Bronchial epithelial cell (primary cell): Measurements from ENCODE around the gene RECK. TPM values are rescaled to one million over a fixed set of nuclear protein-coding genes. Genes with fewer than 3 reads are reported as not detected.

ENCODE experiments used
- DNase-seq: peaks from one replicate; pipeline ENCODE4 v3.0.0-alpha.2; 2010; ENCODE audit warnings: low read depth
- FAIRE-seq: peaks from 2 replicates; lab custom pipeline; 2011; peaks lifted over from hg19 to GRCh38; lab: Jason Lieb, UNC
- H3K27me3 ChIP-seq: 2 replicates; pipeline ENCODE4 v1.5.1; 2011; ENCODE audit warnings: low read length; ENCODE audit not compliant: control insufficient read depth, insufficient read depth
- H3K36me3 ChIP-seq: 2 replicates; pipeline ENCODE4 v1.5.1; 2011; ENCODE audit warnings: low read length; ENCODE audit not compliant: control insufficient read depth, insufficient read depth
- H3K4me3 ChIP-seq: 2 replicates; pipeline ENCODE4 v1.5.1; 2011; ENCODE audit warnings: mild to moderate bottlenecking, low read depth, low read length, control low read depth
- total RNA-seq: library from RNA; depleted of rRNA; stranded (reverse); fragments of >200 nt; gene quantifications from 2 replicates; pipeline ENCODE4 v1.2.1, GENCODE V29; 2014
- TF ChIP-seq, protein P1 (sequence below): IDR thresholded peaks from 2 replicates; pipeline ENCODE4 v1.5.1; 2011; ENCODE audit warnings: mild to moderate bottlenecking, moderate library complexity, low read length, control low read depth, inconsistent platforms; ENCODE audit not compliant: insufficient read depth, severe bottlenecking

Gene RECK
- total RNA-seq, 1 donor from 2014 or later = 1.3 TPM

DNA sequence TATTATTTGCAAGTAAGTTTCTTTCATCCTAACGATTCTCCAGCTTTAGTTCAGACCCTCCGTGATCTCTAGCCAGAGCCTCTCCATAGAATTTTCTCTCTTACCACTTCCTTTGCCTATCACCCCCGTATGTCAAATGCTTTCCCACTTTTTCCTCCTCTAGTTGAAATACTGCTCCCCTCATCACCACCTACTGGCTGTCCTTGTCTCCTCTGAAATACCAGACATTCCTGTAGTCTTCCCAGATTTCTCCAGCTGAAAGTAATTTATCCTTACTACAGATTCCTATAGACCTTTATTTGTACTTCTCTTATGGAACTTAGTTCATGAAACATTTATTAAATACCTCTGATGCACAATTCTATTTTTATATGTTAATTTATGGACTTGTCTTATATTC lies 63.8 kb downstream of the RECK start:
- DNase-seq (no peak), FAIRE-seq (peak; percentile 43)
- no peak overlapping the region for H3K4me3 ChIP-seq
- TF ChIP-seq, protein P1, sequence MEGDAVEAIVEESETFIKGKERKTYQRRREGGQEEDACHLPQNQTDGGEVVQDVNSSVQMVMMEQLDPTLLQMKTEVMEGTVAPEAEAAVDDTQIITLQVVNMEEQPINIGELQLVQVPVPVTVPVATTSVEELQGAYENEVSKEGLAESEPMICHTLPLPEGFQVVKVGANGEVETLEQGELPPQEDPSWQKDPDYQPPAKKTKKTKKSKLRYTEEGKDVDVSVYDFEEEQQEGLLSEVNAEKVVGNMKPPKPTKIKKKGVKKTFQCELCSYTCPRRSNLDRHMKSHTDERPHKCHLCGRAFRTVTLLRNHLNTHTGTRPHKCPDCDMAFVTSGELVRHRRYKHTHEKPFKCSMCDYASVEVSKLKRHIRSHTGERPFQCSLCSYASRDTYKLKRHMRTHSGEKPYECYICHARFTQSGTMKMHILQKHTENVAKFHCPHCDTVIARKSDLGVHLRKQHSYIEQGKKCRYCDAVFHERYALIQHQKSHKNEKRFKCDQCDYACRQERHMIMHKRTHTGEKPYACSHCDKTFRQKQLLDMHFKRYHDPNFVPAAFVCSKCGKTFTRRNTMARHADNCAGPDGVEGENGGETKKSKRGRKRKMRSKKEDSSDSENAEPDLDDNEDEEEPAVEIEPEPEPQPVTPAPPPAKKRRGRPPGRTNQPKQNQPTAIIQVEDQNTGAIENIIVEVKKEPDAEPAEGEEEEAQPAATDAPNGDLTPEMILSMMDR = no peak
- no peaks in the 10 kb centered on the region for H3K27me3 ChIP-seq
- no peaks in the 10 kb centered on the region for H3K36me3 ChIP-seq

DNA sequence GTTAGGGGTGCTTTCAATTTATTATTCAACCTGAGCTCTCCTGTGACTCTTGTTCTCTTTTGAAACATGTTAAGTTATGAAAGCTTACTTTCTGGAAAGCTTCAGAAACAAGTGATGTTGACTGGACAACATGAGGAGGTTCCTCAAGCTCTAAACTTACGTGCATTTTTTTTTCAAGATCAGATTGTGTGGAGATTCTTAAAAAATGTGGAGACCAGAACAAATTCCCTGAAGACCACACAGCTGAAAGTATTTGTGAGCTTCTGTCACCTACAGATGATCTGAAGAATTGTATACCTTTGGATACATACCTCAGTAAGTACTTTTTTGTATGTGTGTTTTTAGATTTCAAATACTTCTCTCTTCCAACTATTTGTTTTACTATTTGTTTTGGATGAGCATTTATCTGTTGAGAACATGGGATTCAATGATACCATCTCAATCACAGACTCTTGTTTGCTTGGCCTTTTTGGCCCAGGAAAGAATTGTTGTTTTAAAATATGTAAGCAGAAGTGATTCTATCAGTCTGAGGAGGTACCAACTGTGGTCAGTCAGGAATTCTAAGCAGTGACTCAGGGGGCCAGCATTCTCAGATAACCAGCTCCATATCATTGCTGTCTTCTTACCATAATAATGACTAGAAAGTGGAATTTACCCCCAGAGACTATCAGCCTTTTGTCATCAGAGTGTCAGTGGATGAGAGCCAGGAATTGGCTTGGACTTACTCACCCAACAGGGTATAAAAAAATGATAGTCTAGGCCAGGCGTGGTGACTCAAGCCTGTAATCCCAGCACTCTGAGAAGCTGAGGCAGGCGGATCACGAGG lies 65.4 kb downstream of the RECK start:
- TF ChIP-seq, protein P1 = no peak
- Histone ChIP-seq H3K27me3 (no peaks in the 10 kb centered on the region), H3K4me3 (no peak overlapping the region), H3K36me3 (no peaks in the 10 kb centered on the region)
- peak; percentile 89 for DNase-seq
- FAIRE-seq = no peak

GRCh38 chr9:36102742-36103495 lies 66.2 kb downstream of the RECK start:
- DNase-seq (peak; percentile 68), FAIRE-seq (no peak)
- Histone ChIP-seq H3K4me3 (no peak overlapping the region), H3K36me3 (no peaks in the 10 kb centered on the region), H3K27me3 (no peaks in the 10 kb centered on the region)
- TF ChIP-seq, protein P1 = peak; percentile 86

DNA sequence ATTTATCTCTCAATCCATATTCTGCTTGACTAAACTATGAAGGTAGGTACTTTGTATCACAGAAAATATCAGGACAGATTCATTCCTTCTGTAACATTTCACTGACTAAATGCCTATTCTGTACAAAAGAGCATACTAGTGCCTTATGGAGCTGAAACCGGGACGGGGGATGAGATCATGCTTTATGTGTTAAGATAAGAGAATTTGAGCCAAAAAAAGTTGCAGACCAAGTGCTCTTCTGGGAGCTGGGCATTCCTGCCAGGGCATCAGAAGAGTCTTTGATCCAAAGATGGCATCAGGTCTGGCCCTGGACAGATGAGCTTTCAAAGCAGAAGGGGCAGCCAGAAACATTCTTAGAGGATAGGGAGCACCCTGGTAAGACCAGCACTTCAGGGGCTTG lies 72.4 kb downstream of the RECK start:
- DNase-seq (no peak), FAIRE-seq (no peak)
- H3K27me3 ChIP-seq = no peaks in the 10 kb centered on the region
- no peaks in the 10 kb centered on the region for H3K36me3 ChIP-seq
- TF ChIP-seq, protein P1 = no peak
- no peak overlapping the region for H3K4me3 ChIP-seq

DNA sequence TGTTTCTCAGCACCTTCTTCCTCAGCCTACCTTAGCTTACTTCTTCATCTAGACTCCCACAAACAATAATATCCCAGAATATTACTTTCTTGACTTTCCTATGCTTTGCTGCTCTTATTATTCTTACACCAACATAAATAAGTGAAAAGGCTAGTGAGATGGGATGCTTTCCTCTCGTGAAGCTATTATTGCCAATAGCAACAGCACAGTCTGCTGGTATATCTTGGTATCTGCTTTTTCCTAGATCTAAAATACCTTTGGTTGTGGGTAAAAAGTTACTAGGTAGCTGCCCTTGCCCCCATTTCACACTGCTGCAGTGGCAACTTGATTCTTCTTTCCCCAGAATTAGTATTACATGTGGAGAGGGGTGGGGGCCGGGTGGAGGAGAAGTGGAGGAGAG lies 73.7 kb downstream of the RECK start:
- no peak overlapping the region for H3K4me3 ChIP-seq
- TF ChIP-seq, protein P1 = no peak
- H3K27me3 ChIP-seq = no peaks in the 10 kb centered on the region
- H3K36me3 ChIP-seq = no peaks in the 10 kb centered on the region
- FAIRE-seq (no peak), DNase-seq (no peak)
